Measurements from ENCODE around the gene RASL12.
"Not testable (repeated sequence)": the region's sequence is repeated elsewhere in the genome, so short reads cannot be mapped to it uniquely, and the experiment has no call there.

The RASL12 gene

GRCh38 chr15:65027593-65027992 lies 40.2 kb downstream of the RASL12 start:
- DNase-seq, result peak; percentile 40

- DNase-seq, result no peak
These were observed 41.0 kb downstream of the RASL12 start for GRCh38 chr15:65026756-65027155.

- no peak for DNase-seq
These were observed 46.3 kb downstream of the RASL12 start for GRCh38 chr15:65021488-65021887.

GRCh38 chr15:65020419-65020818 lies 47.4 kb downstream of the RASL12 start:
- no peak for DNase-seq

DNA sequence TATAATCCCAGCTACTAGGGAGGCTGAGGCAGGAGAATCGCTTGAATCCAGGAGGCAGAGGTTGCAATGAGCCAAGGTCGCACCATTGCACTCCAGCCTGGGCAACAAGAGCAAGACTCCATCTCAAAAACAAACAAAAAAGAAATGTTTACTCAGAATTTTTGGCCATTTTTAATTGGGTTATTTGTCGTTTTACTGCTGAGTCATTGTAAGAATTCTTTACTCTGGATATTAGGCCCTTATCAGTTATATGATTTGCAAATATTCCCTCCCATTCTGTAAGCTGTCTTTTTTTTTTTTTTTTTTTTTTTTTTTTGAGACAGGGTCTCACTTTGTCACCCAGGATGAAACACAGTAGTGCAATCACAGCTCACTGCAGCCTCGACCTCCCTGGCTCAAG lies 56.6 kb downstream of the RASL12 start:
- DNase-seq, result not testable (repeated sequence)

DNA sequence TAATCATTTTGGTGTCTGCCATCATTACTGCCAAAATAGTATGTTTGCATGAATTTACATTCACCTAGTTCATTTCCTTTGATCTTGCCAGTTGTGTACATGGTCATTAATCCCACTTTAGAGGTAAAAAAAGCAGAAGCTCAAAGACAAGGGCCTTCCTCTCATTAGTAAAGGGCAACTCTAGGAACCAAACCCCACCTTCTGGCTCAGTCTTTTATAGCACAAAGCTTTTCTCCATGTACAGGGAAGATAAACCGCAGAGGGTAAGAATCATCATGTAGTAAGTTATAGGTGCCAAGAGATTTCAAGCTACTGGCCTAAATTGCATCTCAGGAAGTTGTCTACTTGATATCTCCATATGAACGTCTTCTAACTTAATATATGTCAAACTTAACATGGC lies 58.8 kb downstream of the RASL12 start:
- DNase-seq, result peak; percentile 51

DNA sequence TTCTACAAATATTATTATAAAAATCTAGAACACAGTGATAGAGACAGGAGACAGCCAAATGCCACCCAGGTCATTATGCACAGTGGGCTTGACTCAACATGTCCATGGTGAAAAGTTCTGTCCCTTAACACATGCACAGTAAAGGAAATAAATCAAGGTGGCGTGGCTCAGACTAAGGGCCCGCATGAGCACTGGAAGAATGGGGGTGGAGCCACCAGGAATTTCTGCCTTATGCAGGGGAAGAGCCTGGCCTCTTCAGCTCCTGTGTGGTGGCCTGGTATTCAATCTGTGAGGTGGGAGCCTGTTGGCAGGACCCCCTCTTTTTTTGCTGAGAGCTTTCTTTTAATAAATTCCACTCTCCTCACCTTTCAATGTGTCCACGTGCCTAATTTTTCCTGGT lies 60.9 kb downstream of the RASL12 start:
- no peak for DNase-seq

GRCh38 chr15:65004993-65005392 lies 62.8 kb downstream of the RASL12 start:
- DNase-seq, result no peak

Measured in inflammatory macrophage treated with lipopolysaccharide for 4 hours (primary cell).